GM21717 (cell line): ENCODE results near the gene SPP1.
"Not testable (repeated sequence)": the region's sequence is repeated elsewhere in the genome, so short reads cannot be mapped to it uniquely, and the experiment has no call there.

Source experiments
- ATAC-seq: cut with Tn5 transposase; IDR thresholded peaks from one replicate; pipeline ENCODE4 v1.9.1; 2021; ENCODE audit warnings: mild to moderate bottlenecking, moderate library complexity; ENCODE audit not compliant: unreplicated experiment

Gene SPP1

GRCh38 chr4:88017516-88018297 lies 42.2 kb downstream of the SPP1 start:
- no peak for ATAC-seq

- no peak for ATAC-seq
Observed at GRCh38 chr4:88018466-88018865, 43.0 kb downstream of the SPP1 start.

- ATAC-seq = no peak
Observed at GRCh38 chr4:88021824-88022223, 46.3 kb downstream of the SPP1 start.

GRCh38 chr4:88022289-88022688 lies 46.8 kb downstream of the SPP1 start:
- ATAC-seq = no peak

- not testable (repeated sequence) for ATAC-seq
Observed at GRCh38 chr4:88025868-88026661, 50.6 kb downstream of the SPP1 start.

GRCh38 chr4:88027611-88028608 lies 52.4 kb downstream of the SPP1 start:
- ATAC-seq = no peak

- ATAC-seq = no peak
Observed at GRCh38 chr4:88028946-88029345, 53.4 kb downstream of the SPP1 start.

- ATAC-seq = no peak
Observed at GRCh38 chr4:88029556-88029955, 54.0 kb downstream of the SPP1 start.

GRCh38 chr4:88030565-88031310 lies 55.2 kb downstream of the SPP1 start:
- ATAC-seq = no peak
